Measurements from ENCODE around the gene MMP28. TPM values are rescaled to one million over a fixed set of nuclear protein-coding genes. Genes with fewer than 3 reads are reported as not detected.

The MMP28 gene
- total and polyA plus RNA-seq, 4 donors: 30.5 to 72.6 (median 44.3) TPM

GRCh38 chr17:35842239-35842638, 46.8 kb upstream of the MMP28 start:
- TF ChIP-seq CTCF (IDR thresholded peaks at IDR 0.05; ENCODE audit: control extremely low read depth, extremely low read depth): no peak
- Histone ChIP-seq H3K4me3 (no peak overlapping the region), H3K27me3 (ENCODE audit: control insufficient read depth in 3 of 3, insufficient read depth in 3 of 3, low read length in 2 of 3) (no peaks in the 10 kb centered on the region), H3K9ac (ENCODE audit: insufficient read depth in 1 of 2, low read length in 2 of 2) (no peak overlapping the region), H3K36me3 (ENCODE audit: control insufficient read depth in 4 of 4, insufficient read depth in 4 of 4, low read length in 4 of 4) (peaks cover 38 to 72% (median 50%) of the 10 kb centered on the region in 4 donors), H3K9me3 (ENCODE audit: control insufficient read depth in 4 of 4, insufficient read depth in 3 of 4, low read length in 3 of 4) (no peaks in the 10 kb centered on the region), H3K27ac (ENCODE audit: low read depth in 1 of 2, low read length in 1 of 2) (no peak overlapping the region), H3K4me1 (ENCODE audit: control insufficient read depth in 5 of 5, insufficient read depth in 5 of 5, low read length in 5 of 5) (no peaks in the 10 kb centered on the region)
- 96 to 99% methylated on average over 5 of the region's 5 CpGs for WGBS, 2 donors
- no peak for ATAC-seq (ENCODE audit: insufficient read depth, low FRiP score)
- no peak for DNase-seq

- no peak overlapping the region for H3K4me3 ChIP-seq
- H3K36me3 ChIP-seq (ENCODE audit: control insufficient read depth in 4 of 4, insufficient read depth in 4 of 4, low read length in 4 of 4): peaks cover 38 to 69% (median 53%) of the 10 kb centered on the region in 4 donors
- H3K9me3 ChIP-seq (ENCODE audit: control insufficient read depth in 4 of 4, insufficient read depth in 3 of 4, low read length in 3 of 4): no peaks in the 10 kb centered on the region
- no peak for DNase-seq
- H3K27me3 ChIP-seq (ENCODE audit: control insufficient read depth in 3 of 3, insufficient read depth in 3 of 3, low read length in 2 of 3): no peaks in the 10 kb centered on the region
- no peaks in the 10 kb centered on the region for H3K4me1 ChIP-seq (ENCODE audit: control insufficient read depth in 5 of 5, insufficient read depth in 5 of 5, low read length in 5 of 5)
- H3K27ac ChIP-seq (ENCODE audit: low read depth in 1 of 2, low read length in 1 of 2): no peak overlapping the region
- ATAC-seq (ENCODE audit: insufficient read depth, low FRiP score): no peak
- H3K9ac ChIP-seq (ENCODE audit: insufficient read depth in 1 of 2, low read length in 2 of 2): no peak overlapping the region
- WGBS, 2 donors: 92 to 95% methylated on average over 4 of the region's 4 CpGs
- no peak for TF ChIP-seq CTCF (IDR thresholded peaks at IDR 0.05; ENCODE audit: control extremely low read depth, extremely low read depth)
Measured at GRCh38 chr17:35841505-35841904, 46.1 kb upstream of the MMP28 start.

GRCh38 chr17:35841101-35841500, 45.7 kb upstream of the MMP28 start:
- DNase-seq (no peak), ATAC-seq (ENCODE audit: insufficient read depth, low FRiP score) (no peak)
- Histone ChIP-seq H3K4me3 (no peak overlapping the region), H3K36me3 (ENCODE audit: control insufficient read depth in 4 of 4, insufficient read depth in 4 of 4, low read length in 4 of 4) (peaks cover 38 to 70% (median 50%) of the 10 kb centered on the region in 4 donors), H3K4me1 (ENCODE audit: control insufficient read depth in 5 of 5, insufficient read depth in 5 of 5, low read length in 5 of 5) (no peaks in the 10 kb centered on the region), H3K9me3 (ENCODE audit: control insufficient read depth in 4 of 4, insufficient read depth in 3 of 4, low read length in 3 of 4) (no peaks in the 10 kb centered on the region), H3K27me3 (ENCODE audit: control insufficient read depth in 3 of 3, insufficient read depth in 3 of 3, low read length in 2 of 3) (no peaks in the 10 kb centered on the region), H3K9ac (ENCODE audit: insufficient read depth in 1 of 2, low read length in 2 of 2) (no peak overlapping the region), H3K27ac (ENCODE audit: low read depth in 1 of 2, low read length in 1 of 2) (no peak overlapping the region)
- no peak for TF ChIP-seq CTCF (IDR thresholded peaks at IDR 0.05; ENCODE audit: control extremely low read depth, extremely low read depth)
- WGBS, 2 donors: 93 to 98% methylated on average over 3 of the region's 3 CpGs

GRCh38 chr17:35825206-35825605, 29.8 kb upstream of the MMP28 start:
- H3K27ac ChIP-seq (ENCODE audit: low read depth in 1 of 2, low read length in 1 of 2): no peak overlapping the region
- H3K27me3 ChIP-seq (ENCODE audit: control insufficient read depth in 3 of 3, insufficient read depth in 3 of 3, low read length in 2 of 3): no peaks in the 10 kb centered on the region
- ATAC-seq (ENCODE audit: insufficient read depth, low FRiP score) (no peak), DNase-seq (no peak)
- no peak overlapping the region for H3K4me3 ChIP-seq
- no peak for TF ChIP-seq CTCF (IDR thresholded peaks at IDR 0.05; ENCODE audit: control extremely low read depth, extremely low read depth)
- H3K9me3 ChIP-seq (ENCODE audit: control insufficient read depth in 4 of 4, insufficient read depth in 3 of 4, low read length in 3 of 4): no peaks in the 10 kb centered on the region
- WGBS, 2 donors: 94 to 95% methylated on average over 1 of the region's 1 CpG
- no peaks in the 10 kb centered on the region for H3K4me1 ChIP-seq (ENCODE audit: control insufficient read depth in 5 of 5, insufficient read depth in 5 of 5, low read length in 5 of 5)
- no peak overlapping the region for H3K9ac ChIP-seq (ENCODE audit: insufficient read depth in 1 of 2, low read length in 2 of 2)
- H3K36me3 ChIP-seq (ENCODE audit: control insufficient read depth in 4 of 4, insufficient read depth in 4 of 4, low read length in 4 of 4): peaks cover 8 to 40% (median 21%) of the 10 kb centered on the region in 4 donors
